WTC11 (cell line): ENCODE measurements around the gene GPER1. TPM values are rescaled to one million over a fixed set of nuclear protein-coding genes. Genes with fewer than 3 reads are reported as not detected.

Experiments
- ATAC-seq: fragments of 200-7000 bp; cut with Tn5 transposase; 2 replicates; pipeline ENCODE4 v1.10.0; 2021; ENCODE audit warnings: mild to moderate bottlenecking, moderate library complexity
- CTCF ChIA-PET: fragments of 300-600 bp; sonication (Branson Sonifier 250); formaldehyde crosslinking; loops from one replicate; lab custom pipeline; 2021; ENCODE audit warnings: antibody characterized with exemption; lab: Charles Lee
- POLR2A ChIA-PET: fragments of 350-600 bp; sonication (Branson Sonifier 250); formaldehyde crosslinking; loops from one replicate; lab custom pipeline; 2021; ENCODE audit warnings: antibody characterized with exemption; lab: Charles Lee
- DNase-seq: peaks from one replicate; pipeline ENCODE4 v3.0.0; 2021; ENCODE audit warnings: low spot score
- H3K27ac Mint-ChIP-seq: 2 replicates; pipeline ENCODE4 v1.8.0; 2021; ENCODE audit warnings: mixed read lengths
- H3K27me3 Mint-ChIP-seq: 2 replicates; pipeline ENCODE4 v1.8.0; 2021; ENCODE audit warnings: low read depth, mild to moderate bottlenecking, moderate library complexity, mixed read lengths
- H3K36me3 Mint-ChIP-seq: 2 replicates; pipeline ENCODE4 v1.8.0; 2021; ENCODE audit warnings: mixed read lengths
- H3K4me1 Mint-ChIP-seq: 2 replicates; pipeline ENCODE4 v1.8.0; 2022; ENCODE audit warnings: mixed read lengths
- H3K4me3 Mint-ChIP-seq: 2 replicates; pipeline ENCODE4 v1.8.0; 2021; ENCODE audit warnings: mild to moderate bottlenecking, moderate library complexity, mixed read lengths
- H3K9me3 Mint-ChIP-seq: 2 replicates; pipeline ENCODE4 v1.8.0; 2021; ENCODE audit warnings: mixed read lengths
- HMGA2 ChIP-seq: fragments of 250-450 bp; sonication (Bioruptor Pico); IDR thresholded peaks from 2 replicates; pipeline ENCODE4 v1.4.0; 2021; ENCODE audit warnings: mild to moderate bottlenecking, moderate library complexity
- JUN ChIP-seq: sonication (generic); formaldehyde crosslinking; IDR thresholded peaks from 2 replicates; pipeline ENCODE4 v1.8.0; 2023; ENCODE audit warnings: mild to moderate bottlenecking, missing genetic modification reagents
- NR3C1 ChIP-seq: sonication (generic); formaldehyde crosslinking; conservative IDR thresholded peaks from 2 replicates; pipeline ENCODE4 v1.8.1; 2023; ENCODE audit warnings: low read depth, mild to moderate bottlenecking, missing genetic modification reagents
- RELA ChIP-seq: sonication (generic); formaldehyde crosslinking; IDR thresholded peaks from 2 replicates; pipeline ENCODE4 v1.8.1; 2022; ENCODE audit warnings: missing genetic modification reagents, mild to moderate bottlenecking, borderline replicate concordance
- STAT6 ChIP-seq: sonication (generic); formaldehyde crosslinking; conservative IDR thresholded peaks from 2 replicates; pipeline ENCODE4 v1.8.1; 2023; ENCODE audit warnings: mild to moderate bottlenecking, low read depth, missing genetic modification reagents, moderate library complexity
- TEAD4 ChIP-seq: sonication (generic); formaldehyde crosslinking; IDR thresholded peaks from 2 replicates; pipeline ENCODE4 v1.8.0; 2022; ENCODE audit warnings: mild to moderate bottlenecking, missing genetic modification reagents
- ZNF219 ChIP-seq: sonication (generic); formaldehyde crosslinking; IDR thresholded peaks from 2 replicates; pipeline ENCODE4 v1.8.0; 2023; ENCODE audit warnings: missing genetic modification reagents, mild to moderate bottlenecking, borderline replicate concordance
- ZNF317 ChIP-seq: sonication (generic); formaldehyde crosslinking; IDR thresholded peaks from 2 replicates; pipeline ENCODE4 v1.8.1; 2023; ENCODE audit warnings: low read depth, mild to moderate bottlenecking, moderate library complexity, missing genetic modification reagents, borderline replicate concordance
- ZSCAN18 ChIP-seq: fragments of 250-450 bp; sonication (Bioruptor Pico); IDR thresholded peaks from 2 replicates; pipeline ENCODE4 v2.1.2; 2022; ENCODE audit warnings: mild to moderate bottlenecking, moderate library complexity
- total RNA-seq: library from RNA; stranded (reverse); gene quantifications from 3 replicates; pipeline ENCODE4 v1.2.3, GENCODE V29; 2021
- TF ChIP-seq, protein P1 (sequence below): fragments of 250-450 bp; sonication (Bioruptor Pico); IDR thresholded peaks from 2 replicates; pipeline ENCODE4 v1.9.0; 2021; ENCODE audit warnings: moderate library complexity, mild to moderate bottlenecking, inconsistent platforms, borderline replicate concordance
- TF ChIP-seq, protein P2 (sequence below): sonication (generic); formaldehyde crosslinking; IDR thresholded peaks from 2 replicates; pipeline ENCODE4 v1.8.1; 2023; ENCODE audit warnings: mild to moderate bottlenecking, missing genetic modification reagents, borderline replicate concordance
- TF ChIP-seq, protein P3 (sequence below): fragments of 250-450 bp; sonication (Bioruptor Pico); IDR thresholded peaks from 2 replicates; pipeline ENCODE4 v1.8.0; 2021; ENCODE audit warnings: mild to moderate bottlenecking

The GPER1 gene
- total RNA-seq, 1 experiment from 2014 or later = 0.28 TPM

DNA sequence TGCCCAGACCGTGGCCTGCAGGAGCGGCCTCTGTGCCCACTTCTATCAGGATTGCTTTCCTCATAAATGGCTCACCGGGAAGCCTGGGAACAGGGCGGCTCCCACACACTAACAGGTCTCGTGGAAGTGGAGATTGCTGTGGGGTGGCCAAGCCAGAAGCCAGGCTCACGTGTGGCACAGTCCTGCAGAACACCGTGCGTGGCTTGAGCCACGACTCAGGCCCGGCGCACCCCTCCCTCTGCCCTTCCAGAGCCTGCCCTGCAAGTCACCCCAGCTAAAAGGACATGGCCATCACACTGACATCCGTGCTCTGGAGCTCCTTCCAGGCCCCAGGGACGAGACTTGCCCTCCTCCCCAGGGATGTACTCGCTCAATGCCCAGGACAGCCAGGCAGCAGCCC, 7.0 kb downstream of the GPER1 start (continued):
- TF ChIP-seq NR3C1 (CRISPR knock-in tag) (no peak), ZNF317 (CRISPR knock-in tag) (no peak), HMGA2 (CRISPR knock-in tag) (no peak), STAT6 (CRISPR knock-in tag) (no peak), ZNF219 (no peak)
- TF ChIP-seq, protein P1, sequence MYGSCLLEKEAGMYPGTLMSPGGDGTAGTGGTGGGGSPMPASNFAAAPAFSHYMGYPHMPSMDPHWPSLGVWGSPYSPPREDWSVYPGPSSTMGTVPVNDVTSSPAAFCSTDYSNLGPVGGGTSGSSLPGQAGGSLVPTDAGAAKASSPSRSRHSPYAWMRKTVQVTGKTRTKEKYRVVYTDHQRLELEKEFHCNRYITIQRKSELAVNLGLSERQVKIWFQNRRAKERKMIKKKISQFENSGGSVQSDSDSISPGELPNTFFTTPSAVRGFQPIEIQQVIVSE (CRISPR knock-in tag) = no peak

DNA sequence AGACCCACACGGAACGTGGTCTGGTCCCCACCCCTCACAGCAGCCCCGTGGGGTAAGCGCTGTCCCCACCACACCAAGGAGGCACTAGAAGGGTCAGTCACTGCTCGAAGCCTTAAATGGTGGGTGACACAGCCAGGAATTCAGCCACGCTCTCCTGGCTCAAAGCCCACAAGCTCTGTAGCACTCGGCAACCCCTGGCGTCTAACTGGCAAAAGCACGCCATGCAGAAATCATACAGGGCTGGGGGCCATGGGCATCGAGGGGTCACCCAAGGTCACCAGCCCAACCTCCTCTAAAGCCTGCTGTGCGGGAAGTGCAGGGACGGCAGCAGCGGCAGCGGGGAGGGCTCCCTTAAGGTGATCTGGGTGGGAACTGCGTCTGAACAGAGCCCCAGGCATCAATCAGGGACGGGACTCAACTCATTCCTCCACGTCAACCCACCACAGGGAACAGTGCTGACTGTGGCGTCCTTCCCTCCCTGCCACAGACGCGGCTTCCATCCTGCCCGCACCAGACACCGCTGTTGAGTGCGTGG, 7.8 kb downstream of the GPER1 start:
- H3K27ac Mint-ChIP-seq = peak overlapping the region; percentile 78
- TF ChIP-seq TEAD4 = no peak
- TF ChIP-seq, all 79 proteins: peak for 0
- ATAC-seq (no peak), DNase-seq (no peak)
- peaks cover 18% of the 10 kb centered on the region for H3K36me3 Mint-ChIP-seq
- H3K9me3 Mint-ChIP-seq = peaks cover 8% of the 10 kb centered on the region
- no peak overlapping the region for H3K4me3 Mint-ChIP-seq
- no peaks in the 10 kb centered on the region for H3K4me1 Mint-ChIP-seq
- POLR2A ChIA-PET = no interaction called here
- CTCF ChIA-PET = interaction anchor here (0.8 kb wide), 1 partner anchor 28 kb away, joined by 4 read pairs; no protein-coding TSS in a partner anchor
- no peaks in the 10 kb centered on the region for H3K27me3 Mint-ChIP-seq

GRCh38 chr7:1096156-1097119, 8.5 kb downstream of the GPER1 start:
- peaks cover 8% of the 10 kb centered on the region for H3K9me3 Mint-ChIP-seq
- H3K36me3 Mint-ChIP-seq = peaks cover 18% of the 10 kb centered on the region
- DNase-seq (no peak), ATAC-seq (no peak)
- no peak for TF ChIP-seq ZSCAN18
- TF ChIP-seq RELA = peak; percentile 61; the same call in 1 of the 2 replicates
- no peaks in the 10 kb centered on the region for H3K4me1 Mint-ChIP-seq
- POLR2A ChIA-PET = no interaction called here
- no peak overlapping the region for H3K4me3 Mint-ChIP-seq
- CTCF ChIA-PET = no interaction called here
- 0 out of 2 replicates have a peak overlapping the region, but pooled peaks have one; percentile 67 for H3K27ac Mint-ChIP-seq
- no peaks in the 10 kb centered on the region for H3K27me3 Mint-ChIP-seq

GRCh38 chr7:1097120-1097504, 9.2 kb downstream of the GPER1 start:
- POLR2A ChIA-PET = no interaction called here

More at GRCh38 chr7:1097120-1097504, 9.2 kb downstream of the GPER1 start:
- Mint-ChIP-seq H3K9me3 (peaks cover 8% of the 10 kb centered on the region), H3K36me3 (peaks cover 16% of the 10 kb centered on the region), H3K27ac (peak overlapping the region; percentile 67; the same call in 1 of the 2 replicates), H3K4me1 (no peaks in the 10 kb centered on the region), H3K27me3 (no peaks in the 10 kb centered on the region), H3K4me3 (no peak overlapping the region)
- no peak for TF ChIP-seq JUN (CRISPR knock-in tag)
- TF ChIP-seq, protein P2, sequence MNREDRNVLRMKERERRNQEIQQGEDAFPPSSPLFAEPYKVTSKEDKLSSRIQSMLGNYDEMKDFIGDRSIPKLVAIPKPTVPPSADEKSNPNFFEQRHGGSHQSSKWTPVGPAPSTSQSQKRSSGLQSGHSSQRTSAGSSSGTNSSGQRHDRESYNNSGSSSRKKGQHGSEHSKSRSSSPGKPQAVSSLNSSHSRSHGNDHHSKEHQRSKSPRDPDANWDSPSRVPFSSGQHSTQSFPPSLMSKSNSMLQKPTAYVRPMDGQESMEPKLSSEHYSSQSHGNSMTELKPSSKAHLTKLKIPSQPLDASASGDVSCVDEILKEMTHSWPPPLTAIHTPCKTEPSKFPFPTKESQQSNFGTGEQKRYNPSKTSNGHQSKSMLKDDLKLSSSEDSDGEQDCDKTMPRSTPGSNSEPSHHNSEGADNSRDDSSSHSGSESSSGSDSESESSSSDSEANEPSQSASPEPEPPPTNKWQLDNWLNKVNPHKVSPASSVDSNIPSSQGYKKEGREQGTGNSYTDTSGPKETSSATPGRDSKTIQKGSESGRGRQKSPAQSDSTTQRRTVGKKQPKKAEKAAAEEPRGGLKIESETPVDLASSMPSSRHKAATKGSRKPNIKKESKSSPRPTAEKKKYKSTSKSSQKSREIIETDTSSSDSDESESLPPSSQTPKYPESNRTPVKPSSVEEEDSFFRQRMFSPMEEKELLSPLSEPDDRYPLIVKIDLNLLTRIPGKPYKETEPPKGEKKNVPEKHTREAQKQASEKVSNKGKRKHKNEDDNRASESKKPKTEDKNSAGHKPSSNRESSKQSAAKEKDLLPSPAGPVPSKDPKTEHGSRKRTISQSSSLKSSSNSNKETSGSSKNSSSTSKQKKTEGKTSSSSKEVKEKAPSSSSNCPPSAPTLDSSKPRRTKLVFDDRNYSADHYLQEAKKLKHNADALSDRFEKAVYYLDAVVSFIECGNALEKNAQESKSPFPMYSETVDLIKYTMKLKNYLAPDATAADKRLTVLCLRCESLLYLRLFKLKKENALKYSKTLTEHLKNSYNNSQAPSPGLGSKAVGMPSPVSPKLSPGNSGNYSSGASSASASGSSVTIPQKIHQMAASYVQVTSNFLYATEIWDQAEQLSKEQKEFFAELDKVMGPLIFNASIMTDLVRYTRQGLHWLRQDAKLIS (CRISPR knock-in tag) = no peak
- TF ChIP-seq, protein P3, sequence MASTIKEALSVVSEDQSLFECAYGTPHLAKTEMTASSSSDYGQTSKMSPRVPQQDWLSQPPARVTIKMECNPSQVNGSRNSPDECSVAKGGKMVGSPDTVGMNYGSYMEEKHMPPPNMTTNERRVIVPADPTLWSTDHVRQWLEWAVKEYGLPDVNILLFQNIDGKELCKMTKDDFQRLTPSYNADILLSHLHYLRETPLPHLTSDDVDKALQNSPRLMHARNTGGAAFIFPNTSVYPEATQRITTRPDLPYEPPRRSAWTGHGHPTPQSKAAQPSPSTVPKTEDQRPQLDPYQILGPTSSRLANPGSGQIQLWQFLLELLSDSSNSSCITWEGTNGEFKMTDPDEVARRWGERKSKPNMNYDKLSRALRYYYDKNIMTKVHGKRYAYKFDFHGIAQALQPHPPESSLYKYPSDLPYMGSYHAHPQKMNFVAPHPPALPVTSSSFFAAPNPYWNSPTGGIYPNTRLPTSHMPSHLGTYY (CRISPR knock-in tag) = no peak
- CTCF ChIA-PET = no interaction called here
- DNase-seq = no peak
- no peak for ATAC-seq
